Neural crest cell (in vitro differentiated cells): Measurements from ENCODE around the gene MRTFB. TPM values are rescaled to one million over a fixed set of nuclear protein-coding genes. Genes with fewer than 3 reads are reported as not detected.
A peak's percentile ranks its signal among the peaks of the same experiment; 100 is the strongest.

Experiments
- DNase-seq: peaks from one replicate; pipeline ENCODE4 v3.0.0; 2021; ENCODE audit warnings: low read depth, mixed read lengths, low spot score
- H3K27ac Mint-ChIP-seq: one replicate; pipeline ENCODE4 v1.8.0; 2021; ENCODE audit warnings: mild to moderate bottlenecking, mixed read lengths; ENCODE audit not compliant: unreplicated experiment
- H3K27me3 Mint-ChIP-seq: 2 replicates; pipeline ENCODE4 v1.8.0; 2021; ENCODE audit warnings: low read depth, mild to moderate bottlenecking, mixed read lengths
- H3K36me3 Mint-ChIP-seq: 2 replicates; pipeline ENCODE4 v1.8.0; 2021; ENCODE audit warnings: low read depth, mild to moderate bottlenecking, mixed read lengths
- H3K4me1 Mint-ChIP-seq: 2 replicates; pipeline ENCODE4 v1.8.0; 2021; ENCODE audit warnings: mixed read lengths
- H3K4me3 Mint-ChIP-seq: one replicate; pipeline ENCODE4 v1.8.0; 2021; ENCODE audit warnings: mild to moderate bottlenecking, mixed read lengths
- H3K9me3 Mint-ChIP-seq: 2 replicates; pipeline ENCODE4 v1.8.0; 2021; ENCODE audit warnings: mixed read lengths
- total RNA-seq: library from RNA; stranded (reverse); gene quantifications from 2 replicates; pipeline ENCODE4 v1.2.1, GENCODE V29; 2021
- TF ChIP-seq, protein P1 (sequence below): fragments of 200-600 bp; sonication (generic); conservative IDR thresholded peaks from 2 replicates; pipeline ENCODE4 v1.5.0; 2021; ENCODE audit warnings: antibody characterized with exemption, mild to moderate bottlenecking

MRTFB gene
- total RNA-seq, 1 donor from 2014 or later, result 54.8 TPM

GRCh38 chr16:14303182-14303618, 232.1 kb downstream of the MRTFB start:
- Mint-ChIP-seq H3K4me3 (peak overlapping the region; percentile 85), H3K4me1 (peaks cover 37% of the 10 kb centered on the region), H3K36me3 (no peaks in the 10 kb centered on the region), H3K27me3 (peaks cover 66% of the 10 kb centered on the region), H3K9me3 (no peaks in the 10 kb centered on the region), H3K27ac (no peak overlapping the region)
- DNase-seq, result no peak
- TF ChIP-seq, protein P1, sequence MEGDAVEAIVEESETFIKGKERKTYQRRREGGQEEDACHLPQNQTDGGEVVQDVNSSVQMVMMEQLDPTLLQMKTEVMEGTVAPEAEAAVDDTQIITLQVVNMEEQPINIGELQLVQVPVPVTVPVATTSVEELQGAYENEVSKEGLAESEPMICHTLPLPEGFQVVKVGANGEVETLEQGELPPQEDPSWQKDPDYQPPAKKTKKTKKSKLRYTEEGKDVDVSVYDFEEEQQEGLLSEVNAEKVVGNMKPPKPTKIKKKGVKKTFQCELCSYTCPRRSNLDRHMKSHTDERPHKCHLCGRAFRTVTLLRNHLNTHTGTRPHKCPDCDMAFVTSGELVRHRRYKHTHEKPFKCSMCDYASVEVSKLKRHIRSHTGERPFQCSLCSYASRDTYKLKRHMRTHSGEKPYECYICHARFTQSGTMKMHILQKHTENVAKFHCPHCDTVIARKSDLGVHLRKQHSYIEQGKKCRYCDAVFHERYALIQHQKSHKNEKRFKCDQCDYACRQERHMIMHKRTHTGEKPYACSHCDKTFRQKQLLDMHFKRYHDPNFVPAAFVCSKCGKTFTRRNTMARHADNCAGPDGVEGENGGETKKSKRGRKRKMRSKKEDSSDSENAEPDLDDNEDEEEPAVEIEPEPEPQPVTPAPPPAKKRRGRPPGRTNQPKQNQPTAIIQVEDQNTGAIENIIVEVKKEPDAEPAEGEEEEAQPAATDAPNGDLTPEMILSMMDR, result no peak

GRCh38 chr16:14303639-14304394, 232.7 kb downstream of the MRTFB start:
- H3K9me3 Mint-ChIP-seq, result no peaks in the 10 kb centered on the region
- peaks cover 66% of the 10 kb centered on the region for H3K27me3 Mint-ChIP-seq
- H3K4me3 Mint-ChIP-seq, result peak overlapping the region; percentile 85
- peaks cover 38% of the 10 kb centered on the region for H3K4me1 Mint-ChIP-seq
- TF ChIP-seq, protein P1, result no peak
- H3K27ac Mint-ChIP-seq, result no peak overlapping the region
- H3K36me3 Mint-ChIP-seq, result no peaks in the 10 kb centered on the region
- DNase-seq, result no peak

DNA sequence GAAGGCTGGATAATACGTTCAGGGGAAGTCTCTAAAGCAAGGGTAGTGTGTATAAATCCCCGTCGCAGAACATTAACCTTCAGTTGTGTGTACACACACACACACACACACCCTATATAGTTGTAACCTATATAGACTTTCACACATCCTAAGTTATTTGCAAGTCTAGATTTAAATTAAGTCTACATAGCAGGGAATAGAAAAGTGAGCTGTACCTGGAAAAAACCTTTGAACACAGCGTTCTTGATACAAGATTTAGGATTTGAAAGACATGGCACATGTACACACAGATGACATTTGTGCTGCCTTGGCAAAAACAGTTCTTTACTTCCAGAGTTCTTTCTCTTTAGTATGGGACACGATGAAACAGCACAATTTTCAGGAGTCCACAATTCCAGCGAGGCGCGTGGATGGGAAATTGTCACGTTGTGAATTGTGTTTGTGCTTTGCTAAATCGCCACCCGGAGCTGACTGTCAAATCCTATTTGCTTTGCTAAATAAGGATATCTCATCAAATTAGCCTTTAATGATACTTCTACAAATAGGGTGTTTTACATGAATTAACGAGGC, 233.9 kb downstream of the MRTFB start:
- peak overlapping the region; percentile 66 for H3K4me3 Mint-ChIP-seq
- H3K27me3 Mint-ChIP-seq, result peaks cover 62% of the 10 kb centered on the region
- no peak for DNase-seq
- H3K27ac Mint-ChIP-seq, result no peak overlapping the region
- peaks cover 50% of the 10 kb centered on the region for H3K4me1 Mint-ChIP-seq
- H3K9me3 Mint-ChIP-seq, result no peaks in the 10 kb centered on the region
- H3K36me3 Mint-ChIP-seq, result no peaks in the 10 kb centered on the region
- TF ChIP-seq, protein P1, result no peak

- no peaks in the 10 kb centered on the region for H3K36me3 Mint-ChIP-seq
- TF ChIP-seq, protein P1, result no peak
- H3K4me3 Mint-ChIP-seq, result peak overlapping the region; percentile 36
- H3K4me1 Mint-ChIP-seq, result peaks cover 48% of the 10 kb centered on the region
- DNase-seq, result no peak
- peaks cover 47% of the 10 kb centered on the region for H3K27me3 Mint-ChIP-seq
- H3K27ac Mint-ChIP-seq, result no peak overlapping the region
- H3K9me3 Mint-ChIP-seq, result no peaks in the 10 kb centered on the region
Observed at GRCh38 chr16:14306485-14307058, 235.5 kb downstream of the MRTFB start.

DNA sequence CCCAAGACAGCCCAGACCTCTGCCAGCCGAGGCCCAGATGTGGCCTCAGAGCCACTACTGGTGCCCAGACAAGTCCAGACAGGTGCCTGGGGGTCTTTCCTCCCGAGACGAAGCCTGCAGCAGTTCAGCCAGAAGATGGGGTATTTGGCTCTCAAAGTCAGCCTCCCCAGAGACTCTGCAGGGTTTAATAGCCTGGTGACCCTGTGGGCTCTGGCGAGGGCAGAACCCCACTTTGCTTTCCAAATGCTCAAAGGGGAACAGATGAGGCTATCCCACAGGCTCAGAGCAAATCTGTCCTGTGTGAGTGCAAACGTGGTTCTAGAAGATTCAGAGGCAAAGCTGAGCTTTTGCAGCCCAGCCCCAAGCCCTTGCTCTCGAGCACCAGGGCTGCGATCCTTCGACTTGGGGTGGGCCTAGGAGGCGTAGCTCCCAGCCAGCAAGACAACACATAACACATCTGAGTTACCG, 236.0 kb downstream of the MRTFB start:
- no peak for DNase-seq
- no peak overlapping the region for H3K4me3 Mint-ChIP-seq
- TF ChIP-seq, protein P1, result no peak
- peaks cover 46% of the 10 kb centered on the region for H3K27me3 Mint-ChIP-seq
- no peaks in the 10 kb centered on the region for H3K36me3 Mint-ChIP-seq
- H3K9me3 Mint-ChIP-seq, result no peaks in the 10 kb centered on the region
- peaks cover 48% of the 10 kb centered on the region for H3K4me1 Mint-ChIP-seq
- H3K27ac Mint-ChIP-seq, result no peak overlapping the region
